ENCODE results near the gene C1QC.

DNA sequence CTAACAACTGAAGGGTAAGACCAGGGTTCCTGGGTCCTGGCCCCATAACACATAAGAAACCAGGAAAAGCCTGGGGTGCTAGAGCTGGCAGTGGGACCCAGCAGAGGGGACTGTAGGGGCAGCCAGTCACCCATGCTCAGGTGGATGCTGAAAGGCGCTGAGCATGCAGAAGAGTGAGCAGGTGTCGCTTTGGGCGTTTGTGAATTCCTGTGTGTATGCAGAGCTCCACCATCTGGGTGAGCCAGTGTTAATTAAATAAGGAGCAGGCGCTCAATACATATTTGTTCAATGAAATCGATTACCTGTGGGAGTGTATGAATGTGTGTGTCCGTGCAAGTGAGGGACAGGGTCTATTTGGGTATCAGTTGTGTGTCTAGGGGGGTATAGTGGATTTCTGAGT lies 6.5 kb upstream of the C1QC start:
- TF ChIP-seq POLR2A (IDR thresholded peaks at IDR 0.05) (no peak), EP300 (IDR thresholded peaks at IDR 0.05) (no peak), POLR2AphosphoS5 (IDR thresholded peaks at IDR 0.05) (no peak)
- TF ChIP-seq, protein P1, sequence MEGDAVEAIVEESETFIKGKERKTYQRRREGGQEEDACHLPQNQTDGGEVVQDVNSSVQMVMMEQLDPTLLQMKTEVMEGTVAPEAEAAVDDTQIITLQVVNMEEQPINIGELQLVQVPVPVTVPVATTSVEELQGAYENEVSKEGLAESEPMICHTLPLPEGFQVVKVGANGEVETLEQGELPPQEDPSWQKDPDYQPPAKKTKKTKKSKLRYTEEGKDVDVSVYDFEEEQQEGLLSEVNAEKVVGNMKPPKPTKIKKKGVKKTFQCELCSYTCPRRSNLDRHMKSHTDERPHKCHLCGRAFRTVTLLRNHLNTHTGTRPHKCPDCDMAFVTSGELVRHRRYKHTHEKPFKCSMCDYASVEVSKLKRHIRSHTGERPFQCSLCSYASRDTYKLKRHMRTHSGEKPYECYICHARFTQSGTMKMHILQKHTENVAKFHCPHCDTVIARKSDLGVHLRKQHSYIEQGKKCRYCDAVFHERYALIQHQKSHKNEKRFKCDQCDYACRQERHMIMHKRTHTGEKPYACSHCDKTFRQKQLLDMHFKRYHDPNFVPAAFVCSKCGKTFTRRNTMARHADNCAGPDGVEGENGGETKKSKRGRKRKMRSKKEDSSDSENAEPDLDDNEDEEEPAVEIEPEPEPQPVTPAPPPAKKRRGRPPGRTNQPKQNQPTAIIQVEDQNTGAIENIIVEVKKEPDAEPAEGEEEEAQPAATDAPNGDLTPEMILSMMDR (IDR thresholded peaks at IDR 0.05): no peak
